ENCODE data around the gene BTBD1.

GRCh38 chr15:83100097-83100646, 33.1 kb upstream of the BTBD1 start:
- TF ChIP-seq NR3C1 (IDR thresholded peaks at IDR 0.05) (no peak), CTCF (IDR thresholded peaks at IDR 0.05) (no peak), HOXA7 (CRISPR knock-in tag; IDR thresholded peaks at IDR 0.05) (no peak), HMGXB4 (CRISPR knock-in tag; IDR thresholded peaks at IDR 0.05; ENCODE audit: borderline replicate concordance) (no peak), PBX3 (IDR thresholded peaks at IDR 0.05) (no peak), RAD21 (conservative IDR thresholded peaks at IDR 0.05 in 1 of 2, IDR thresholded peaks at IDR 0.05 in 1 of 2) (no peak), MYC (IDR thresholded peaks at IDR 0.05; ENCODE audit: borderline replicate concordance, low read length) (no peak), BHLHE40 (IDR thresholded peaks at IDR 0.05; ENCODE audit: low read depth, low read length) (no peak), POLR2A (IDR thresholded peaks at IDR 0.05; ENCODE audit: low read length) (no peak), POLR2AphosphoS2 (conservative IDR thresholded peaks at IDR 0.05; ENCODE audit: low read length) (no peak), JUNB (IDR thresholded peaks at IDR 0.05) (no peak)

All from A549 (cell line).